ENCODE data around the gene NT5DC1.

DNA sequence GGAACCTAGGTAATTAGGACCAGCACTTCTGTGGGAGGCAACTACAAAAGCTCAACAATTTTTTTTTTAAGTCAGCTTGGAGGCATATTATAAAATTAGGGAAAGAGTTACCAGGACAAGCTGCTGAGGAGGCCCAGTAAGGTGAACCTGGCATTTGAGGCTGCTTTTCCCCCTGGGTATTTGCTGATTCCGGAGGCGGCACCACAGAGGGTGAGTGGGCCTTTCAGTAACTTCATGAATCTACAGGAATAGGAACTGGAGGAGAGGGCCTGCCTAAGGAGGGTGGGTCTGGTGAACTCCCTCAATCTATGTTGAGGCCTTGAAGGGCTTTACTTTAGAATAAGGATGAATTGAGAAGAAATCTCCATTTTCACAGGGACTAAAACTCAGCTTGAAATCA lies 138.6 kb downstream of the NT5DC1 start:
- TF ChIP-seq, protein P1, sequence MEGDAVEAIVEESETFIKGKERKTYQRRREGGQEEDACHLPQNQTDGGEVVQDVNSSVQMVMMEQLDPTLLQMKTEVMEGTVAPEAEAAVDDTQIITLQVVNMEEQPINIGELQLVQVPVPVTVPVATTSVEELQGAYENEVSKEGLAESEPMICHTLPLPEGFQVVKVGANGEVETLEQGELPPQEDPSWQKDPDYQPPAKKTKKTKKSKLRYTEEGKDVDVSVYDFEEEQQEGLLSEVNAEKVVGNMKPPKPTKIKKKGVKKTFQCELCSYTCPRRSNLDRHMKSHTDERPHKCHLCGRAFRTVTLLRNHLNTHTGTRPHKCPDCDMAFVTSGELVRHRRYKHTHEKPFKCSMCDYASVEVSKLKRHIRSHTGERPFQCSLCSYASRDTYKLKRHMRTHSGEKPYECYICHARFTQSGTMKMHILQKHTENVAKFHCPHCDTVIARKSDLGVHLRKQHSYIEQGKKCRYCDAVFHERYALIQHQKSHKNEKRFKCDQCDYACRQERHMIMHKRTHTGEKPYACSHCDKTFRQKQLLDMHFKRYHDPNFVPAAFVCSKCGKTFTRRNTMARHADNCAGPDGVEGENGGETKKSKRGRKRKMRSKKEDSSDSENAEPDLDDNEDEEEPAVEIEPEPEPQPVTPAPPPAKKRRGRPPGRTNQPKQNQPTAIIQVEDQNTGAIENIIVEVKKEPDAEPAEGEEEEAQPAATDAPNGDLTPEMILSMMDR (IDR thresholded peaks at IDR 0.05): no peak
- no peak for TF ChIP-seq POLR2A (IDR thresholded peaks at IDR 0.05)

All from adrenal gland (tissue), 5 donors.